KOPT-K1 (cell line): ENCODE results near the gene STRN.
"Not testable (repeated sequence)": the region's sequence is repeated elsewhere in the genome, so short reads cannot be mapped to it uniquely, and the experiment has no call there.

Source experiments
- H3K27ac ChIP-seq: fragments of 200-600 bp; sonication (generic); 2 replicates; pipeline ENCODE4 v1.5.1; 2016; ENCODE audit warnings: antibody characterized with exemption, mild to moderate bottlenecking, low read depth, low read length; ENCODE audit not compliant: poor library complexity, severe bottlenecking
- H3K36me3 ChIP-seq: fragments of 200-600 bp; sonication (generic); 2 replicates; pipeline ENCODE4 v1.5.1; 2017; ENCODE audit warnings: antibody characterized with exemption, mild to moderate bottlenecking, low read length, moderate library complexity; ENCODE audit not compliant: insufficient read depth
- H3K9me3 ChIP-seq: fragments of 200-600 bp; sonication (generic); 2 replicates; pipeline ENCODE4 v1.5.1; 2017; ENCODE audit warnings: antibody characterized with exemption, low read length, mild to moderate bottlenecking; ENCODE audit not compliant: insufficient read depth, poor library complexity, severe bottlenecking

STRN gene

GRCh38 chr2:36945240-36945639 is 21.1 kb downstream of the STRN start:
- H3K9me3 ChIP-seq, H3K36me3 ChIP-seq, H3K27ac ChIP-seq: not testable (repeated sequence)

DNA sequence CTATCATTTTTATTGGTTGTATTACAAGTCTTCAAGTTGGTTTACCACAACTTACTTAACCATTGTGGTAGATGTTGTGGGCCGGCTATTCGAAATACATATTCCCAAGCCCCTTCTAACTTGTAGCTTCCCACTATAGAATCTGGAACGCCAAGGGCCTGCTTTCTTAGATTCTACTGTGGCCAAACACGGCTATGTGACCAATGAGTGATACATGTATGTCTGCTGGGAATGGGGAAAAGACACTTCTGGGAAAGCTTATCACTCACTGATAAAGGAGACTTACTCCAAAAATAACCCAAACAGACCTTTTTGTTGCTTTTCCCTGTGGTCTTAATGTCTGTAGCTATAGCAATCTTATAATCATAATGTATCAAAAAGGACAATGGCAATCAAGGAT is 24.5 kb downstream of the STRN start:
- no peaks in the 10 kb centered on the region; the same call in 1 of the 2 replicates for H3K36me3 ChIP-seq
- no peaks in the 10 kb centered on the region for H3K9me3 ChIP-seq
- H3K27ac ChIP-seq: no peak overlapping the region

DNA sequence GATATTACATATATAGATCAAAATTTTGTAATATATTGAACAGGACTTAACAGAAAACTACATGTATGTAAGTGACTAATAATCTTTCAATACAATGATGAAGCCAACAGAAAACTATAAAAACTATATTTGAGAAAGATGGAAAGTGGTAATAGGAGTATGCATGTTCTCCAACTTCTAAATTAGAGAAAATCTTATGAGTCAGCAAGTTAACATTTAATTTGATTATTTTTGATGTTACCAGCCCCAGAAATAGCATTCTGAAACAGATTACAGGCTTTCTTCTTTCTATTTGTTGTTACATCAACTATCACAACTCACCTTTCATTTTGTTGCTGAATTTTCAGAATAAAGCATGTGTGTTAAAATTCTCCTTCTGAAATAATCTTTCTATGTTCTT is 29.8 kb downstream of the STRN start:
- not testable (repeated sequence) for H3K27ac ChIP-seq, H3K36me3 ChIP-seq, H3K9me3 ChIP-seq

GRCh38 chr2:36931688-36932087 is 34.6 kb downstream of the STRN start:
- H3K27ac ChIP-seq, H3K9me3 ChIP-seq, H3K36me3 ChIP-seq: not testable (repeated sequence)

GRCh38 chr2:36930787-36931410 is 35.4 kb downstream of the STRN start:
- not testable (repeated sequence) for H3K9me3 ChIP-seq, H3K27ac ChIP-seq, H3K36me3 ChIP-seq

GRCh38 chr2:36926175-36927132 is 39.9 kb downstream of the STRN start:
- H3K27ac ChIP-seq: not testable (repeated sequence)

DNA sequence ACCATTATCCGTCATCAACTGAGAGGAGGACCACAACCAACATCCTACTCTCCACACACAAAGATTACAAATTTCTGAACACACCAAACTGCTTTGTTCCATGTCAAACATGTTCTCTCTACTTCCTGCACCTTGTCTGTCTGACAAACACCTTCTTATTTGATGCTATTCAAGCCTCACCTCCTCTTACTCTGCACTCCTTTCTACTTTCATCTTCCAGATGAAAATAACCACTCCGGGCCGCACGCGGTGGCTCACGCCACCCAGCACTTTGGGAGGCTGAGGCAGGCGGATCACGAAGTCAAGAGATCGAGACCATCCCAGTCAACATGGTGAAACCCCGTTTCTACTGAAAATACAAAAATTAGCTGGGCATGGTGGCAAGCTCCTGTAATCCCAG is 43.7 kb downstream of the STRN start:
- not testable (repeated sequence) for H3K9me3 ChIP-seq, H3K27ac ChIP-seq, H3K36me3 ChIP-seq

More at GRCh38 chr2:36926175-36927132, 39.9 kb downstream of the STRN start:
- H3K9me3 ChIP-seq, H3K36me3 ChIP-seq: not testable (repeated sequence)

GRCh38 chr2:36921984-36922383 is 44.4 kb downstream of the STRN start:
- no peak overlapping the region for H3K27ac ChIP-seq
- no peaks in the 10 kb centered on the region for H3K9me3 ChIP-seq
- no peaks in the 10 kb centered on the region; the same call in 1 of the 2 replicates for H3K36me3 ChIP-seq

GRCh38 chr2:36919041-36919837 is 47.1 kb downstream of the STRN start:
- no peak overlapping the region for H3K27ac ChIP-seq
- H3K9me3 ChIP-seq: no peaks in the 10 kb centered on the region
- H3K36me3 ChIP-seq: no peaks in the 10 kb centered on the region; the same call in 1 of the 2 replicates

- Histone ChIP-seq H3K27ac (no peak overlapping the region), H3K36me3 (no peaks in the 10 kb centered on the region; the same call in 1 of the 2 replicates), H3K9me3 (no peaks in the 10 kb centered on the region)
Observed at GRCh38 chr2:36918307-36918706, 48.0 kb downstream of the STRN start.

DNA sequence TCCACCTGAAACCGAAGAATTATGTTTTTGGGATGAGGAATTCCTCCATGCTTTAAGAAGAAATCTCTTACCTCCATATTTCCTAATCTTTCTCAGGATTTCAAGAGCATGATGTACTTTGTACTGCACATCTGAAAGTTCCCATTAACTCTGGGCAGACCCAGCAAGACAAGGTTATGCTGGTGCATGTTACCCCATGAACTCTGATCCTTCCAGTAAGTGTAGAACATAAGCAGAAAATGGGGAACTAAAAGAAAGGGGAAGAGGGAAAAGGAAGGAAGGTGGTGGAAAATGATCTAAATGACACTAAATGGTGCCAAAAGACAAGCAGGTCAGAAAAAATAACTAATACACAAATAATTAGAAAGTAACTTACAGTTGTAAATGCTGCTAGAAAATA is 50.7 kb downstream of the STRN start:
- Histone ChIP-seq H3K9me3 (no peaks in the 10 kb centered on the region), H3K27ac (no peak overlapping the region)

DNA sequence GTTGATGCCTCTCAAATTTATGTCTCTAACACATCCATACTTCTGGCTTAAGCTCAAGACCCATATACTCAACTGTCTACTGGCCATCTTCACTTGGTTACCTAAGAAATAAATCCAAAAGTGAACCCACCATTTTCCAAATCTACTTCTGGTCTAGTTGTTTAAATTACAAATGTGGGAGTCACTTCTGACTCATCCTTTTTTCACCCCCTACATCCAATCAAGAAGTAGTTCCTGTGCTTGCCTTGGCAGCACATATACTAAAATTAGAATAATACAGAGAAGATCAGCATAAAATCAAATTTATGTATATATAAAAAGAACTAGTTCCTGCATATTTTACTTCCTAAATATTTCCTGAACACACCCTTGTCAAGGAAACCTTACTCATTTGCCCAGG is 53.6 kb downstream of the STRN start:
- Histone ChIP-seq H3K9me3 (no peaks in the 10 kb centered on the region), H3K36me3 (peaks cover 9% of the 10 kb centered on the region), H3K27ac (no peak overlapping the region)

More for the DNA sequence above, 50.7 kb downstream of the STRN start:
- H3K36me3 ChIP-seq: peaks cover 9% of the 10 kb centered on the region

- Histone ChIP-seq H3K27ac (no peak overlapping the region), H3K9me3 (no peaks in the 10 kb centered on the region), H3K36me3 (peaks cover 14% of the 10 kb centered on the region)
Observed at GRCh38 chr2:36911012-36911411, 55.3 kb downstream of the STRN start.

DNA sequence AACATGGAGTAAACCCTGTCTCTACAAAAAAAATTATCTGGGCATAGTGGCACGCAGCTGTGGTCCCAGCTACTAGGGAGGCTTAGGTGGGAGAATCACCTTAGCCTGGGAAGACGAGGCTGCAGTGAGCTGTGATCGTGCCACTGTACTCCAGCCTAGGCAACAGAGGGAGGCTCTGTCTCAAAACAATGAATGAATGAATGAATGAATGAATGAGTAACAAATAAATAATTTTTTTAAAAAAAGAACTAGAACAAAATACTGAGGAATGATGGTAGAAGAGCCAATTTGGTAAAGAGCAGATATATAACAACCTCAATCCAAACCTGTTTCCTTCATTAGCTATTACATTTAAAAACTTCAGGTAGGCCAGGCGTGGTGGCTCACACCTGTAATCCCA is 60.1 kb downstream of the STRN start:
- no peak overlapping the region for H3K27ac ChIP-seq

DNA sequence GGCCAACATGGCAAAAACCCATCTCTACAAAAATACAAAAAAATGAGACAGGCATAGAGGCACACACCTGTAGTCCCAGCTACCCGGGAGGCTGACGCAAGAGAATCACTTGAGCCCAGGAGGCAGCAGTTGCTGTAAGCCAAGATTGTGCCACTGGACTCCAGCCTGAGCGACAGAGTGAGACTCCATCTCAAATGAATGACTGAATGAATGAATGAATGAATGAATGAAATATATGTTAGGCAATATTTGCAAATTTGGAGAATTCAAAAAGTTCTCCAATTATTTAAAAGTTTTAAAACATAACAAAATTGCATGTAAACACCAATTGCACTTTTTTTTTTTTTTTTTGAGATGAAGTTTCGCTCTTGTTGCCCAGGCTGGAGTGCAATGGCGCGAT is 61.7 kb downstream of the STRN start:
- H3K27ac ChIP-seq: no peak overlapping the region
- H3K36me3 ChIP-seq: peaks cover 12% of the 10 kb centered on the region
- H3K9me3 ChIP-seq: no peaks in the 10 kb centered on the region

More for the DNA sequence above, 60.1 kb downstream of the STRN start:
- peaks cover 10% of the 10 kb centered on the region for H3K36me3 ChIP-seq
- H3K9me3 ChIP-seq: no peaks in the 10 kb centered on the region
